Stimulated activated naive CD8-positive, alpha-beta T cell treated with anti-CD3 and anti-CD28 coated beads, Interleukin-15, Interleukin-2, amounts not matched to agents 100 U/mL and 50 U/mL, for 24 hours (primary cell): ENCODE measurements around the gene KATNB1.
"Not testable (repeated sequence)": the region's sequence is repeated elsewhere in the genome, so short reads cannot be mapped to it uniquely, and the experiment has no call there.

Source experiments
- ATAC-seq: fragments of 150-1000 bp; cut with Tn5 transposase; one replicate; pipeline ENCODE4 v1.10.0; 2021
- DNase-seq: peaks from one replicate; pipeline ENCODE4 v3.0.0; 2021

The KATNB1 gene

DNA sequence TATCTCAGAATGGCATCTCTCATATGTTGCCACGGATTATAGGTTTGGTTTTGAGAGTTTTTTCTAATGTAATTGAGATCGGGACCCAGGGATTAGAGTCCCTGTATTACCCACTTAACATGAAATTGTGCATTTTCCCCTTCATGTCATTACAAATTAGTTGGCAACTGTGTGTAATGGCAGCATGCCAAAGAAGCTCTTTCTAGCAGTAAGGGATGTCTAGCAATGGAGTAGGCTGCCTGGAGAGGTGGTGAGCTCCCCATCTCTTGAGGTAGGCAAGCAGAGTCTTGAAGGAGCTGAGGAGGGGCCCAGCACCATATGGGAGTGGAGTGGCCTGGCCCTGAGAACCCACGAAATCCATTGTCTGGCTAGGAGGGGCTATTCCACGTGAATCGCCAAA is 10.0 kb upstream of the KATNB1 start:
- ATAC-seq (no peak), DNase-seq (no peak)

DNA sequence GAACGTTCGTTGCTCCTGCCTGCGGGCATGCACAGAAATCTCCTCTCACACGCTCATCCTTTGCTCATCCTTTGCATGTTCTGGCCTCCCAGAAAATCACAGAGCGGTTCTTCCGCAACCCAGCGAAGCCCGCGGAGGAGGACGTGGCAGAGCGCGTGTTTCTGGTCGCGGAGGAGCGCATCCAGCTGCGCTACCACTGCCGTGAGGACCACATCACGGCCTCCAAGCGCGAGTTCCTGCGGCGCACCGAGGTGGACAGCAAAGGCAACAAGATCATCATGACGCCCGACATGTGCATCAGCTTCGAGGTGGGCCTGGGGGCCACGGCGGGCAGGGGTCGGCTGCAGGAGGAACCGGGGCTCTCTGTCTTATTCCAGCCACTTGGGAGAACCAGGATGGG is 9.6 kb upstream of the KATNB1 start:
- DNase-seq (no peak), ATAC-seq (no peak)

DNA sequence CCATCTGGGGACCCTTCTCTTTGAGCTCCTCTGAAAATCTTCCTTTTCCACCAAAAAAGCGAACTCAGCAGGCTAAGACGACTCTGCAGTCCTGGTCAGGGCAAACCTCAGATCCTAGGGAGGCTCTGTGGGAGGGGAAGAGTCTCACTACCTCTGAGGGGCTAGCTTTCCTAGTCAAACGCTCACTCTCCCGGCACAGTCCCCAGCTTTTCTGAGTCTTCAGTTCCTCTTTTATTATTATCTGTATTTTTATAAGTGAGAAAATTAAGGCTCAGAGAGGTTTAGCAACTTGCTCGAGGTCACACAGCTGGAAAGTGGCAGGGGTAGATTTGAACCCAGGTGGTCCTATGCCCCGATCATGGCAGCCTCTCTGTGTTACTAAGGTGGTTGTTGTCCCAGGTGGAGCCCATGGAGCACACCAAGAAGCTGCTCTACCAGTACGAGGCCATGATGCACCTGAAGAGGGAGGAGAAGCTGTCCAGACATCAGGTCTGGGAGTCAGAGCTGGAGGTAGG is 9.1 kb upstream of the KATNB1 start:
- ATAC-seq (no peak), DNase-seq (no peak)

DNA sequence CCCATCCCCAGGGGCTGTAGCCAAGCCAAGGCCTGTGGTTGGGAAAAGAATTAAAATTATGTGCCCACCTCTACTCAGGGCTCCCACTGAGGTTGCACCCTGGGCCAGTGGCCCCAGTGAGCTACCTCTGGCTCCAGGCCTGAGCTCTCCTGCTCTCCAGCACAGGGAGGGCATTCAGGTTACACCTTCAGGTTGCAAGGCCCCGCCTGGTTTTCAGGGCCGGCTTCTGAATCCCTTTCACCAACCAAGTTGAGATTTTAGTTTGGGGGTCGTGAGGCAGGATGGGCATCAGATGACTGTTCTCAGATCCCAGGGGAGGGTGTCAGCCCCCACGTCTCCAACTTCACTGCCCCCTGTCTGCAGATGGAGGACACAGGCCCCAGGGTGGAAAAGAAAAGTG is 8.0 kb upstream of the KATNB1 start:
- DNase-seq (no peak), ATAC-seq (no peak)

DNA sequence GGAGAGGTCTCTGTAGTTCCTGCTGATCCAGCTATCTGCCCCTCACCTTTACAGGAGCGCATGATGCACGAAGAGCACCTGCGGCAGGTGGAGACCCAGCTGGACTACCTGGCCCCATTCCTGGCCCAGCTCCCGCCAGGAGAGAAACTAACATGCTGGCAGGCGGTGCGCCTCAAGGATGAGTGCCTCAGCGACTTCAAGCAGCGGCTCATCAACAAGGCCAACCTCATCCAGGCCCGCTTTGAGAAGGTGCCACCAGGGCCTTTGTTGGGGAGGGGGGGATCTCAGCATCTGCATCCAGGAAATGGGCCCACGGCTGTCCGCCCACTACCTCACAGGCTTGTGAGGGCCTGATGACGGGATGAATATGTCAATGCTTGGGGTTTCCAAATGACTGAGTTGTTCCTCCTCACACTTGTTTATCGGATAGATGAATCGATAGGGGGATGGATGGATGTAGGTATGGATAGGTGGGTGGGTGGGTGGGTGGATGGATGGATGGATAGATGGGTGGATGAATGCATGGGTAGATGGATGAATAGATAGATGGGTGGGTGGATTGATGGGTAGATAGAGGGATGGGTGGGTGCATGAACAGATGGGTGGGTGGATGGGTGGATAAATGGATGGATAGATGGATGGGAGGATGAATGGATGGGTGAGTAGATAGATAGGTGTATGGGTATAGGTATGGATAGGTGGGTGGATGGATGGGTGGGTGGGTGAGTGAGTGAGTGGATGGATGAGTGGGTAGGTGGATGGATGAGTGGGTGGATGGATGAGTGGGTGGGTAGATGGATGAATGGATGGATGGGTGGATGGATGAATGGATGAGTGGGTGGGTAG is 7.0 kb upstream of the KATNB1 start:
- ATAC-seq (no peak), DNase-seq (no peak)

DNA sequence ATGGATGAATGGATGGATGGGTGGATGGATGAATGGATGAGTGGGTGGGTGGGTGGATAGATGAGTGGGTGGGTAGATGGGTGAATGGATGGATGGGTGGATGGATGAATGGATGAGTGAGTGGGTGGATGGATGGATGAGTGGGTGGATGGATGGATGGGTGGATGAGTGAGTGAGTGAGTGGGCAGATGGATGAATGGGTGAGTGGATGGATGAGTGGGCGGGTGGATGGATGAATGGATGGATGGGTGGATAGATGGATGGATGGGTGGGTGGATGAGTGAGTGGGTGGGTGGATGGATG is 6.4 kb upstream of the KATNB1 start:
- DNase-seq, result no peak
- ATAC-seq, result no peak

DNA sequence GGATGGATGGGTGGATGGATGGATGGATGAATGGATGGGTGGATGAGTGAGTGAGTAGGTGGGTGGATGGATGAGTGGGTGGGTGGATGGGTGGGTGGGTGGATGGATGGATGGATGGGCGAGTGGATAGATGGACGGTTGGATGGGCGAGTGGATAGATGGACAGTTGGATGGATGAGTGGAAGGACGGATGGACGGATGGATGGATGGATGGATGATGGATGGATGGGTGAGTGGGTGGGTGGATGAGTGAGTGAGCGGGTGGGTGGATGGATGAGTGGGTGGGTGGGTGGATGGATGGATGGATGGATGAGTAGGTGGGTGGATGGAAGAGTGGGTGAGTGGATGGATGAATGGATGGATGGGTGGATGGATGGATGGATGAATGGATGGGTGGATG is 5.7 kb upstream of the KATNB1 start:
- not testable (repeated sequence) for DNase-seq, ATAC-seq

DNA sequence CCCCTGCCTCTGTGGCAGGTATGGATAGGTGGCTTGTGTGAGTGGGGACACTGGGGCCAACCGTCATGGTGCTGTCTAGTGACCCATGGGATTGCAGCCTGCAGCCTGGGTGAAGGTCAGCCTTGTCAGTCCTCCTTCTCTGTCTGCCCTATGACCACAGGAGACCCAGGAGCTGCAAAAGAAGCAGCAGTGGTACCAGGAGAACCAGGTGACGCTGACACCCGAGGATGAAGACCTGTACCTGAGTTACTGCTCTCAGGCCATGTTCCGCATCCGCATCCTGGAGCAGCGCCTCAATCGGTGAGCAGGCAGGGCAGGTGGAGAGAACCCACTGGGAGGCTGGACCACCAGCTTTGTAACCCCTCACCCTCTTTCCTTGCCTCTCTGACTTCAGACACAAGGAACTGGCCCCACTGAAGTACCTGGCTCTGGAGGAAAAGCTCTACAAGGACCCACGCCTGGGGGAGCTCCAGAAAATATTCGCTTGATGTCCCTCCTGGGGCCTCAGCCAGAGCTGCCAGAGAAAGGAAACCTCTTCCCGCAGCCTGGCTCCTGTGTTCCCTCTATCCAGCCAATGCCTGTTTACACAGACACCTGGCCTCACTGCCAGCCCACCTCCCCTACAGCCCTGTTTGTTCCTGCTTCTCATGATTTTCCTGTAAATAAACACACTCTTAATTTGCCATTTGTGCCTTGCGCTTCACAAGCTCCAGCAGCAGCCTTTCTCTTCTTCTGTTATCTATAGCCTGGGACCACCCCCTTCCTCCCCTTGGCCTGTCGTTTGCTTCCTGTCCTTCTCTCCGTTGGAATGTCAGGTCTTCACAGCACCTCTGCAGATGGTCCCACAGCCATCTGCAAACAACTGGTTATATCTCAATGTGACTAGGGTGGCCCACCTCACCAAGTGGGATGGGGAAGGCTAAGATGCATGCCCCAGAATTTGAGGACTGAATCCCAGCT is 4.5 kb upstream of the KATNB1 start:
- no peak for DNase-seq
- ATAC-seq, result no peak

DNA sequence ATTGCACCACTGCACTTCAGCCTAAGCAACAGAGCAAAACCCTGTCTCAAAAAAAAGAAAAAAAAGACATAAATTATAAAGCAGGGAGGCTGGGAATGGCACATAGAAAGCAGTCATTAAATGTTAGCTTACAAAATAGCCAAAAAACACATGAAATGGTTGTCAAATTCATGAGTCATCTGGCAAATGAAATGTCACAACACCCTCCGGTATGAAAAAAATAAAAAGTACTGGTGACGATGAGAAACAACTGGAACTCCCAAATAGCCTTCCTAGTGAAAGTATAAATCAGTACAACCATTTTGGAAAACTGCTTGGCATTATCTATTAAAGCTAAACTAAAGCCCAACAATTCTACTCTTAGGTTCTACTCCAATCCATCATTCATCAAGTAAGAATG is 3.5 kb upstream of the KATNB1 start:
- DNase-seq (no peak), ATAC-seq (no peak)

DNA sequence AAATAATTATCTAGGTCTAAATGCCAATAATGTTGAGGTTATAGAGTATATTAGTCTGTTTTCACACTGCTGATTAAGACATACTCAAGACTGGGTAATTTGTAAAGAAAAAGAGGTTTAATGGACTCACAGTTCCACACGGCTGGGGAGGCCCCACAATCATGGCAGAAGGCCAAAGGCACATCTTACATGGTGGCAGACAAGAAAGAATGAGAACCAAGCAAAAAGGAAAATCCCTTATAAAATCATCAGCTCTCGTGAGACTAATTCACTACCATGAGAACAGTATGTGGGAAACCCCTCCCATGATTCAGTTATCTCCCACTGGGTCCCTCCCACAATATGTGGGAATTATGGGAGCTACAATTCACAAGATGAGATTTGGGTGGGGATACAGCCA is 2.9 kb upstream of the KATNB1 start:
- ATAC-seq (no peak), DNase-seq (no peak)

DNA sequence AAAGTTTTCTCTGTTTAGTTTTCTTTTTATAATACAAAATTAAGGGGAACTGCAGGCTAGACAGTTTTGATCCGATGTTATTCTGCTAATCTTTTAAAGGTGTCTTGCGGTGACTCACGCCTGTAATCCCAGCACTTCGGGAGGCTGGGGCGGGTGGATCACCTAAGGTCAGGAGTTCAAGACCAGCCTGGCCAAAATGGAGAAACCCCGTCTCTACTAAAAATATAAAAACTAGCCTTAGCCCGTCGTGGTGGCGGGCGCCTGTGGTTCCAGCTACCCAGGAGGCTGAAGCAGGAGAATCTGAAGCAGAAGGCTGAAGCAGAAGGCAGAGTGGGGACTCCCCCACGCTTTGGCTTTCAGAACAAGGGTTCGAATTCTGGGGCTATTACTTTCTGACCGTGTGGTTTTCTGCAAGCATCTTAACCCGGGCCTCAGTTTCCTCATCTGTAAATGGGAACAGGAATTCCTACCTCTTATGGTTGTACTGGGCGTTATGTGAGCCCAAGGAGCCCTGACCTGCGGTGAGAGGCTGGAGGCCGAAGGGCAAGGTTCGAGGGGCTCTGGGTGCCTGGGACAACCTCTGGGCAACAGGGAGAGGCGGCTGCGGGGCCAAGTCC is 1.2 kb upstream of the KATNB1 start:
- no peak for DNase-seq
- no peak for ATAC-seq

DNA sequence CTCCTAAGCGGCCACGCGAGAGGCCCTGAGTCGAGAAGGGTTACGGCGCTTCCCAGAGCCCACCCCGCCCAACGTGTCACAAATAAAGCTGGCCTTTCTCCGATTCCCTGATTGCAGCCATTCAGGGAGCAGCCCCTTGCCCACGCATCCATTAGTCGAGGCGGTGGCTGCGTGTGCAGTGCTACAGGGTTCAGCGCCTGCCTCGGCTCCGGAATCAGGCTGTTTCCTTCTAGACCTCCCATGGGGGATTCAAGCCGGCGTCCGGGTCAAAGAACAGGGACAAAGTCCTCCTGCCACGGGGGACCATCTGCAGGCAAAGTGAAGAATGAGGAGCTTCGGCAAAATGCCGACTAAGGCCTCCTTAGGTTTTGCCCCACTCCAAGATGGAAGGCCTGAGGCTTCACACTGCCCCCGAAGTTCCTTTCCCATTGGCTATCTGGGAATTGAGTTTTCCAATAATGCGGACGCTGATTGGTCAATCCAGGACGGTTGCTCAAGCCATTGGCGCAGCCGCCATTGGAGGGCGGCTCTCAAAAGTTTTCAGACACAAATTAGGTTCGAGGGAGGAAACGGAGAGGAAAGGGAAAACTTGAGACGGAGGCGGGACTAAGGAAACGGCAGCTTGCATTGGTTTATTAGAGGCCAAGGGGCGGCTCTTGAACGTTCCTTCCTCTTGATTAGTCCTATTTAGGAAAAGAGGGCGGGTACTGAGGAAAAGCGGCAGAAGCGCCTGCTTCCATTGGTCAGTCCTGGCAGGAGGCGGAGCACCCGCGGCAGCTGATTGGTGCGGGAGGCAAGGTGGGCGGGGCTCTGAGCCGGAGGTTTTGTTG is 430 bp upstream of the KATNB1 start:
- DNase-seq (peak; percentile 98), ATAC-seq (peak; percentile 92)

DNA sequence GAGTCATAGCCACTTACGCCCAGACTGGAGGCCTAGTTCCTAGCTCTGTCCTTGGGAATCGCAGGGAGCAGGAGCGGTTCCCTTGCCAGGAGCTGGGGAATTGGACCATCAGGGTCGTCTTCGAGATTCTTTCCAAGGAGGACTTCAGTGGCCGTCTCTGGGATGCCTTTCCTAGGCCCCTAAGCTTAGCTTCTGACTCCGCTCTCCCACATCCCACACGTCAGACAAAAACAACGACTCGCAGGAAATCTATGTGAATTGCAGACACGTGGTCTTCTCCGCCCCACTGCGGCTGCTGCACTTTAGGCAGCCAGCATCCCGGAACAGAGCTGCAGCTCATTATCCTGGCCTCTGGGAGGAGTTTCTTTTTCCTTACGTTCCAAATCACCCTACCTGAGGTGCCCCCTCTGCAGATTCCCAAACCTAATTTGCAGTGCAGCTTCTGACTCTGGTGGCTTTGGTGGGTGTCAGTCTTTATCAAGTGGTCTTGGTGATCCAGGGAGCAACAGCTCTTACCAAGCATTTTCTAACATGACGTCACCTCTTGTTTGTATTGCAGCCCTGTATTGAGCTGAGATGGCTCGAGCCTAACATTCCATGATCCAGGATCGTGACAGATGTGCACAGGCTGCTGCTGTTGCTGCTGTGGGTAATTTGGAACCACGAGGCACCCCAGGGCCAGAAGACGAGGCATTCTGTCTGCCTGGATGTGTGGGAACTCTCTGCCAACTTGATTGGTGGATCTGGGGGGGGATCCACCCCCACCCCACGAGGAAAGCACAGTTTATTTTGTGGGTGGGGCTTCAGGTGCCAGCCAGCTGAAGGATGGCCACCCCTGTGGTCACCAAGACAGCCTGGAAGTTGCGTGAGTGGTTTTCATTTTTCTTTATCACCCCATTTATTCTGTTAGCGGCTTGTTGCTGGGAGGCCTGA is 1.1 kb downstream of the KATNB1 start:
- no peak for ATAC-seq

DNA sequence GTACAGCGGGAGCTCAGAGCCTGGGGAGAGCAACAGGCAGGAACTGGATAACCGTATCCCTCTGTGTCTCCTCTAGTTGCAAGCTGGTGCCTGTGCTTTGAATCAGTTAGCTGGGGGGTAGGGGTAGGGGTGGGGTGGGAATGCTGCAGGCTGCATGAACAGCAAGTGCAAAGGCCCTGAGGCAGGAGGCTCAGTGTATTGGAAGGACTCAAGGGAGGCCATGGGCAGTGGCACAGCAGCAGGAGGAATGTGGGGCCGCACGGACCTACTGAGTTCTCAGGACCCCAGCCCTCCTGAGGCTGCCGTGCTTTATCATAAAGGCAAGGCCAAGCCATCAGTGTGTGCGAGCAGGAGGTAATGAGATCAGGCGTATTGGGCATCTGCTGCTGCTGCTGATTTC is 3.3 kb downstream of the KATNB1 start:
- ATAC-seq (no peak), DNase-seq (no peak)

More for the DNA sequence above, 1.1 kb downstream of the KATNB1 start:
- DNase-seq, result peak; percentile 54

DNA sequence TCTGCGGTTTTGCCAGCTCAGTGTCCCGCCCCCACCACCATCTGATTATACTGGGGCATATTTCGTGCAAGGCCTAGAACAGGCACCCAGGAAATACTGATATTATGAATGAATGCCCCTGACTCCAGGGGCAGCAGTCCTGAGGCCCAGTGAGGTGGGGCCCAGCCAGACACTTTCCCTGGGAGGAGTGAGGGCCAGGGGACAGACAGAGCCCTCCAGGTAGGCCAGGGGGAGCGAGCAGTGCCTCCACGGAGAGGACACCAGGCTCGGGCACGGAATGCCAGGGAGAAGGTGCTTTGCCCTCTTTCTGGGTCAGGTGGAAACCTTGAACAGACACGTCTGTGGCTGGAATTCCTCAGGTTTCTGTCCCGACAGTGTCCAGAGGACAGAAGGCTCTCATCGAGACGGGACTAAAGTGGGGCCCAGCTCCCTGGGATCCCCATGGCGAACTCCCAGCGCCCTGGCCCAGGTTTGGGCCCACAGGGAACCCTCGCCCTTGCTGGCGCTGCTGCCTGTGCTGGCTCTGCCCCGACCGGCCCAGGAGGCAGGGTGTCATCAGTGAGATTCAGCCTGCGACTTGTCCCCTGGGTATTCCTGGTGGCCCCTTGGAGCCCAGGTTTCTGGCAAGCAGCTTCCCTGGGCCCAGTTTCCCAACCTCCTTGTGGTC is 4.3 kb downstream of the KATNB1 start:
- no peak for ATAC-seq
- no peak for DNase-seq

DNA sequence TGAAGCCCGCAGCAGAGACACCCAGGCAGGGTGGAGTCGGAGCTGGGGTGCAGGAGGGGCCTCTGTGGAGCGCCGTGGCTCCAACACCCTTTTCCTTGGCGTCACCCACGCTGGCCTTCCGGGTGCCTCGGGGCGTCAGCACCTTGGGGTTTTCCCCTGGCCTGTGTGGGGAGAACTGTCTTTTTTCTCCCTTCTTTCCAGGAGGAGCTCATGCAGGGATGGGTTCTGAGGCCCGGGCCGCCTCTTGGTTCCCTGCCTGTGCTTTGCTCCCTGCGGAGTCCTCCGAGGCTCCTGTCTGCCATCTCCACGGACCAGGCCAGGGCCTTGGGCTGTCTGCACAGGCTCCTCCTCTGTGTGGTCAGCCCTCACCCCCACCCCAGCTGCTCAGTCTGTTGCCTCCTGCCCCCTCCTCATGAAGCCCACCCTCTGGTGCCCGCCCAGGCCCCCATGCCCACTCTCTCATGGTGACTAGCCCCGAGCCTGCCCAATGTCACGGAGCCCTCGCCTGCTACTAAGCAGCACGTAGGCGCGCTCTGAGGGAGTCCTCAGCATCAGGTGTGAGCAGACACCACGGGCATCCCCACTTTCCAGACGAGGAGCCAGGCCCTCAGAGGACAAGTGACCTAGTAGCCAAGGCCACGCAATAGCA is 5.0 kb downstream of the KATNB1 start:
- no peak for DNase-seq
- no peak for ATAC-seq

DNA sequence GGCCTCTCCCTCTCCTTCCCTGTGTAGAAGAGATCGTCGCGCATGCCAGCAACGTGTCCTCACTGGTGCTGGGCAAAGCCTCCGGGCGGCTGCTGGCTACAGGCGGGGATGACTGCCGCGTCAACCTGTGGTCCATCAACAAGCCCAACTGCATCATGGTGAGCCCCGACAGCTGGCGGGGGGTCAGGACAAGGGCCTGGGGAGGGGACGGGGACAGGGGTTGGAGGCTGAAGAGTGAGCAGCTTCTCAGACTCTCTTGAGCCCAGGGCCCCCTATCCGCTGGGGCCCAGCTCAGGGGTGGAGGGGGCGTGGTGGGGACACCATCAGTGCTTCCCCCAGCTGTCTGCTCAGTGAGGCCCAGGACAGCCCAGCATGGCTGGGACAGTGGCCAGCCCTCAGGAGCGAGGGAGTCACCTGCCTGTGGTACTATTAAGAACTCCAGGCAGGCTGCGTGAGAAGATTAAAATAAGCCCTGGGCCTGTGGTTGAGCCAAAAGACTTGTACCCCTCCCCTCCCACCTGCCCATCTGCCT is 6.2 kb downstream of the KATNB1 start:
- ATAC-seq (no peak), DNase-seq (no peak)

DNA sequence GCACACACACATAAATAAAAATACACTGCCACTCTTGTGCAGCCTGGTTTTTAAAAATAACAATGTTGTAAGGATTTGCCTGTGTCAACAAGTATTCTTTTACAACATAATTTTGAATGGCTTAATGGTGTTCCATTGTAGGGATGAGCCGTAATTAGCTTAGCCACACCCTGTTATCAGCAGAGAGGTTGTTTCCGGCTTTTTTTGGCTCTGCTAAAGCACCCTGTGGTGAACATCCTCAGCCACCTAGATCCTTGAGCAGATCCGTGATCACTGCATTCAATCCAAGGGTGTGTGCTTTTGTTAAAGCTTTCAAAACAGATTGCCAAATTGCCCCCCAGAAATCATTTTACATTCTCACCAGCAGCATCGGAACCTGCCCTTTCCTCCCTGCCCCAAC is 7.0 kb downstream of the KATNB1 start:
- ATAC-seq (no peak), DNase-seq (no peak)

DNA sequence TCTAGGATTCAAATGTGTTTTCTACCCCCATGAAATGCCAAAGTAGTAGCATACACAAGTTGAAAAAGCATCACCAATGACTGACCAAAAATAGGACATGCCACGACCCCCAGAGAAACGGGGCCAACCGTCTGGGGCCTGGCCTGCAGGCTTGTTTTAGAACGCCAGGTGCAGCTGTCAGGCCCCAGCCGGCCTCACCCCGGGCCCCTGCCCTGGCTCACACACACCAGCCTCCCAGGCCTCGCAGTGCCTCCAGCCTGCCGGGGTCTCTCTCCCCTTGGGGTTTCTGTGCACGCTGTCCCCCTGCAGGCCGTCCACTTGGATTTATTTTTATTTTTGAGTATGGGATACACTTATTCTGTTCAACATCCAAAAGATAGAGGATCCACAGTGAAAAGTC is 7.9 kb downstream of the KATNB1 start:
- DNase-seq (no peak), ATAC-seq (no peak)
